Osteocyte (in vitro differentiated cells): ENCODE measurements around the gene MXD3. TPM values are rescaled to one million over a fixed set of nuclear protein-coding genes. Genes with fewer than 3 reads are reported as not detected.

Source experiments
- DNase-seq: peaks from one replicate; pipeline ENCODE4 v3.0.0; 2021; ENCODE audit warnings: mixed read lengths; ENCODE audit not compliant: unreplicated experiment; ENCODE audit errors: extremely low spot score
- H3K27ac Mint-ChIP-seq: one replicate; pipeline ENCODE4 v1.8.0; 2021; ENCODE audit warnings: mild to moderate bottlenecking, mixed read lengths; ENCODE audit not compliant: unreplicated experiment
- H3K27me3 Mint-ChIP-seq: one replicate; pipeline ENCODE4 v1.8.0; 2021; ENCODE audit warnings: mixed read lengths; ENCODE audit not compliant: unreplicated experiment
- H3K36me3 Mint-ChIP-seq: one replicate; pipeline ENCODE4 v1.8.0; 2021; ENCODE audit warnings: mixed read lengths; ENCODE audit not compliant: unreplicated experiment
- H3K4me1 Mint-ChIP-seq: one replicate; pipeline ENCODE4 v1.8.0; 2021; ENCODE audit warnings: mixed read lengths; ENCODE audit not compliant: unreplicated experiment
- H3K4me3 Mint-ChIP-seq: one replicate; pipeline ENCODE4 v1.8.0; 2021; ENCODE audit warnings: mild to moderate bottlenecking, moderate library complexity, mixed read lengths; ENCODE audit not compliant: unreplicated experiment
- H3K9me3 Mint-ChIP-seq: one replicate; pipeline ENCODE4 v1.8.0; 2021; ENCODE audit warnings: mixed read lengths; ENCODE audit not compliant: unreplicated experiment
- total RNA-seq: library from RNA; stranded (reverse); gene quantifications from 2 replicates; pipeline ENCODE4 v1.2.1, GENCODE V29; 2021
- TF ChIP-seq, protein P1 (sequence below): fragments of 200-600 bp; sonication (generic); IDR thresholded peaks from 2 replicates; pipeline ENCODE4 v1.5.0; 2021; ENCODE audit warnings: antibody characterized with exemption, mild to moderate bottlenecking, moderate library complexity

The MXD3 gene
- total RNA-seq, 1 donor from 2014 or later = 11.1 TPM

DNA sequence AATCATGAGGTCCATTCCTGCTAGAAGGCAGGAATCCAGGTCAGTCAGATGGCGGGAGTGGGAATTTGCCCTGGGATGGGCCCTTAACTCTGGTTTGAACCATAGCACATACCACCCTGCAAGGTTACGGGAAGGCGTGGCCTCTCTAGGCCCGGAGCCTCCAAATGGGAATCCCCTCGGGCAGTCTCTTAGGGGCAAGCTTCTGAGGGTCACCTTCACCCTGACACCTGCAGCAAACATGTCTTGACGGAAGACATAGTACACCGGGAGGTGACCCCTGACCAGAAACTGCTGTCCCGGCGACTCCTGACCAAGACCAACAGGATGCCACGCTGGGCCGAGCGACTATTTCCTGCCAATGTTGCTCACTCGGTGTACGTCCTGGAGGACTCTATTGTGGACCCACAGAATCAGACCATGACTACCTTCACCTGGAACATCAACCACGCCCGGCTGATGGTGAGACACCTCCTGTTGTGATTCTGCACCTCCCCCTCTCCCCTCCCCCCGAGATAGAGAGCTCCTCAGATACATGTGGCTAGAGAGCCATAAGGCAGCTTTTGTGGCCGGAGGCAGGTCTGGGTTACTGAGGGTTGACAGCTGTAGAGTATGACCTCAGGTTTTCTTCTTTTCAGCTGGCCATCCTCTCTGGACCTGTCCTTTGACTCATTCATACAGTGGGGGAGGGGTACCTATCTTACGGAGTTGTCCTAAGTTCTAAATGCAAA is 7.1 kb downstream of the MXD3 start:
- peak overlapping the region; percentile 93 for H3K4me3 Mint-ChIP-seq
- peak overlapping the region; percentile 86 for H3K27ac Mint-ChIP-seq
- peaks cover 48% of the 10 kb centered on the region for H3K4me1 Mint-ChIP-seq
- H3K9me3 Mint-ChIP-seq = no peaks in the 10 kb centered on the region
- H3K27me3 Mint-ChIP-seq = no peaks in the 10 kb centered on the region
- TF ChIP-seq, protein P1, sequence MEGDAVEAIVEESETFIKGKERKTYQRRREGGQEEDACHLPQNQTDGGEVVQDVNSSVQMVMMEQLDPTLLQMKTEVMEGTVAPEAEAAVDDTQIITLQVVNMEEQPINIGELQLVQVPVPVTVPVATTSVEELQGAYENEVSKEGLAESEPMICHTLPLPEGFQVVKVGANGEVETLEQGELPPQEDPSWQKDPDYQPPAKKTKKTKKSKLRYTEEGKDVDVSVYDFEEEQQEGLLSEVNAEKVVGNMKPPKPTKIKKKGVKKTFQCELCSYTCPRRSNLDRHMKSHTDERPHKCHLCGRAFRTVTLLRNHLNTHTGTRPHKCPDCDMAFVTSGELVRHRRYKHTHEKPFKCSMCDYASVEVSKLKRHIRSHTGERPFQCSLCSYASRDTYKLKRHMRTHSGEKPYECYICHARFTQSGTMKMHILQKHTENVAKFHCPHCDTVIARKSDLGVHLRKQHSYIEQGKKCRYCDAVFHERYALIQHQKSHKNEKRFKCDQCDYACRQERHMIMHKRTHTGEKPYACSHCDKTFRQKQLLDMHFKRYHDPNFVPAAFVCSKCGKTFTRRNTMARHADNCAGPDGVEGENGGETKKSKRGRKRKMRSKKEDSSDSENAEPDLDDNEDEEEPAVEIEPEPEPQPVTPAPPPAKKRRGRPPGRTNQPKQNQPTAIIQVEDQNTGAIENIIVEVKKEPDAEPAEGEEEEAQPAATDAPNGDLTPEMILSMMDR = no peak
- peaks cover 10% of the 10 kb centered on the region for H3K36me3 Mint-ChIP-seq
- no peak for DNase-seq

DNA sequence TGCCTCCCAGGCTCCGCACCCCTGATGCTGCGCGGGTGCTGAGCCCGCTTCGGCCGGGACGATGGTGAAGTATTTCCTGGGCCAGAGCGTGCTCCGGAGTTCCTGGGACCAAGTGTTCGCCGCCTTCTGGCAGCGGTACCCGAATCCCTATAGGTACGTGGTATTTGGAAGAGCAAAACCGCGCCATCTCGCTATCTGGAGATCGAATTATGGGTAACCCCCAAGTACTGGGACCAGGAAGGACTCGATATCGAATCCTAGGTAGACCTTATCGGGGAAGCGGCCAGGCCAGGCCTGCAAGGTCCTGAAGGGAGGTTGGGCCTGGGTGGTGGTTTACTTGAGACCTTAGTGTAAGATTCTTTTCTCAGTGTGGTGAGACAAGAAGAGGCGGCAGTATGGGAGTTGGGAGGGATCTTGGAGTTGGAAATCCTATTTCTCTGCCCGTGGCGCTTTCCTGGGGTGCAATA is 7.7 kb downstream of the MXD3 start:
- Mint-ChIP-seq H3K4me1 (peaks cover 50% of the 10 kb centered on the region), H3K27ac (peak overlapping the region; percentile 86), H3K9me3 (no peaks in the 10 kb centered on the region), H3K4me3 (peak overlapping the region; percentile 93), H3K36me3 (peaks cover 10% of the 10 kb centered on the region), H3K27me3 (no peaks in the 10 kb centered on the region)
- TF ChIP-seq, protein P1 = no peak
- DNase-seq = no peak

DNA sequence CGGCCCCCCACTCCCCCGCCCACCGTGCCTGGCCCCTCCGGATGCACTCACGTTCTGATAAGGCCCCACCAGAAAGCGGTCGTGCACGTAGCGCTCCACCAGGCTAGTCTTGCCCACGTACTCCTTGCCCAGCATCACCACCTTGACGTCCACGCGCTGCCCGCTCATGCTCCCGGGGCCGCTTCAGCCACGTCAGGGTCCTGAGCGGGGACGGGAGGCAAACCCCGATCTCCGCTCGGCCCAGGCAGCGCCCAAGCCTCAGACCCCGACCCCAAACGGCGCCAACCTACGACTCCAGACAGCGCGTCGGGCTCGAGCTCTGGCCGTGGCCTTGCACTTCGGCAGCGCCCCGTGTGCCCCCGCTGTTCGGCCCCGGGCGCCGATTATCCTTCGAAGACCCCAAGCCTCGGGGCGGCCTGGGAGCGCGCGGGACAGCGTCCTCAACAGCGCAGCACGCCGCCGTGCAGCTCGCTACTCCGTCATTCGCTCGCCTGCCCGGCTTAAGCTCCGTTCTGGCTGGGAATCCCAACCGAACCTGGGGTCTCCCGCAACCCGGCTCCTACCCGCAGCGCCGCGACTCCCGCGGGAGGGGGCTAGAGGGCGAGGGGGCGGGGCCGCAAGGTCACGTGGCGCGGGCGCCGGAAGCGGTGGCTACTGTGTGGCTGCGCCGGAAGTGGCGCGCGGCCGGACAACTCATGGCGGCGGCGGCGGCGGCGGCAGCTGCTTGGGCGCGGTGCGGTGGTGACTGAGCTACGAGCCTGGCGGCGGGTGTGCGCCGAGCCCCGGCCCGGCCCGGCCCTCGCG is 8.4 kb downstream of the MXD3 start, which contains the start of the genes PRELID1 and RAB24:
PRELID1 (plus strand) TSS at position 679 of the 804 bp plus-strand sequence. CDS start 187 bp downstream, outside the sequence.
RAB24 (minus strand) TSS at position 599 of the 804 bp plus-strand sequence; CDS start at position 168, 431 bp downstream.
- Mint-ChIP-seq H3K27me3 (no peaks in the 10 kb centered on the region), H3K4me1 (peaks cover 50% of the 10 kb centered on the region), H3K4me3 (peak within 1 kb of the TSS; percentile 93), H3K9me3 (no peaks in the 10 kb centered on the region), H3K36me3 (peaks cover 10% of the 10 kb centered on the region), H3K27ac (peak within 1 kb of the TSS; percentile 95)
- peak; percentile 95 for DNase-seq
- TF ChIP-seq, protein P1 = peak; percentile 41

DNA sequence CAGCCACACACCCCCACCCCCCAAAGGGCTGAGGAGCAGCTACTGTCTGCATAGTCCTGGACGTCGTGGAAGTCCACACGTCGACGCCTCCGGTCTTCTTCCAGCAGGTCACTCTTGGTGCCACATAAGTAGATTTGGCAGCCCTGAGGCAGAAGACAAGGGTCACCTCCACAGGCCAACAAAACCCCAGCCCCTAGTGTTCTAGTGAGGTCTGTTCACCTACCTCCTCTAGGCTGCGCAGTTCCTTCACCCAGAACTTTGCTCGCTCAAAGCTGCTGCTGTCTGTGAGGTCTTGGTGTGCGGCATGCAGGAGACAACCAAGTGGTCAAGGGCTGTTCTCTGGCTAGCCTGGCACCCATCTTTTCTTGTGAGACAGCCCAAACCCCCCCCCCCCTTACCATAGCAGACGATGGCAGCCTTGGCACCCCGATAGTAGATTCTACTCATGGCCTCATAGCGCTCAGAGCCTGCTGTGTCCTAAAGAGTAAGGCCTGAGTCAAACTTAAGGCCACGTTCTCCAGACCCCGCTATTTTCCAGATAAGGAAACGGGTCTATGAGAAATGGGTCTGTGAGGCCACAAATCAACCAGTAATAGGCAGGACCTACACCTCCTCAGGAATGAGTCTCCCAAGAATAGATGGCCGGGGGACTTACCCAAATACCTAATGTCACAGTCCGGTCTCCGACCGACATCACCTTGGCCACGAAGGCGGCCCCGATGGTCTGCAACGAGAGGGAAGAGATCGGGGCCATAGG is 9.2 kb downstream of the MXD3 start:
- no peaks in the 10 kb centered on the region for H3K27me3 Mint-ChIP-seq
- TF ChIP-seq, protein P1 = no peak
- H3K4me3 Mint-ChIP-seq = peak overlapping the region; percentile 93
- H3K27ac Mint-ChIP-seq = peak overlapping the region; percentile 95
- H3K4me1 Mint-ChIP-seq = peaks cover 50% of the 10 kb centered on the region
- no peak for DNase-seq
- H3K36me3 Mint-ChIP-seq = peaks cover 10% of the 10 kb centered on the region
- H3K9me3 Mint-ChIP-seq = no peaks in the 10 kb centered on the region
